ENCODE data around the gene TFR2. TPM values are rescaled to one million over a fixed set of nuclear protein-coding genes. Genes with fewer than 3 reads are reported as not detected.

Gene TFR2
- total and polyA plus RNA-seq, 9 of the 15 experiments (the other 6 are each of a cell fraction or from before 2014, with no cell fraction given) = 3.8 to 123 (median 51.1) TPM

DNA sequence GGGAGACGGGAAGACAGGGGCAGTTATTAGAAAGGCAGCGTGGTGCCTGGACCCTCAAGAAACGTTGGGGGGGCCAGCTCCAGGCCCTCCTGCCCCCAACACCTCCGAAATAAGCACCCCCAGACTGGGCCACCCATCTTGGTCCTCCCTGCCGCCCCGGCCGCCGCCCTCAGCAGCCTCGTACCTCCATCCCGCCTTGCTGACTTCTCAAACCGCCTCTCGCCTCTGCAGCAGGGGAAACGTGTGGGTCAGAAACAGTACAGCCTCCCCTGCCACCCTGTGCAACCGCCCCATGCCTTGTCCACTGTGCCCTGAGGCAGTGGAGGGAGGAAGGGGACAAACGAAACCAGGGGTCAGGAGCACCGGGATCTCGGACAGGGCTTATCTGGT lies 45.5 kb upstream of the TFR2 start:
- Histone ChIP-seq H2AFZ (ENCODE audit: low read depth, low read length) (no peak overlapping the region), H3K9me3 (replicated peaks; ENCODE audit: control insufficient read depth, insufficient read depth, low read depth, low read length) (no peaks in the 10 kb centered on the region), H3K36me3 (ENCODE audit: control insufficient read depth, insufficient read depth, low read length) (peaks cover 93% of the 10 kb centered on the region; the same call in 2 of the 3 replicates), H3K4me2 (ENCODE audit: insufficient read depth, low read length) (no peak overlapping the region), H3K27me3 (ENCODE audit: control insufficient read depth in 2 of 2, insufficient read depth in 2 of 2, low read length in 2 of 2) (no peaks in the 10 kb centered on the region), H3K9me1 (ENCODE audit: control insufficient read depth, insufficient read depth, low read length) (no peaks in the 10 kb centered on the region), H4K20me1 (replicated peaks; ENCODE audit: control insufficient read depth, insufficient read depth, low read length) (peaks cover 20% of the 10 kb centered on the region), H3K4me1 (replicated peaks in 1 of 2; ENCODE audit: control insufficient read depth in 2 of 2, insufficient read depth in 2 of 2, low read length in 2 of 2) (peaks cover 4 to 77% of the 10 kb centered on the region in 2 experiments), H3K9ac (ENCODE audit: insufficient read depth in 1 of 2, low read depth in 2 of 2, low read length in 2 of 2) (no peak overlapping the region), H3K27ac (ENCODE audit: extremely low read depth, low read depth, low read length) (no peak overlapping the region), H3K4me3 (no peak overlapping the region), H3K79me2 (ENCODE audit: control insufficient read depth, insufficient read depth, low read length) (peaks cover 37% of the 10 kb centered on the region)
- BruUV-seq (replicated peaks) = no TSS peak
- ChIA-PET CTCF (ENCODE audit: low intra/inter-chr PET ratio) (interaction anchor here (0.7 kb wide), 1 partner anchor 13 kb away, joined by 4 read pairs; no protein-coding TSS in a partner anchor), POLR2A (interaction anchor here (0.7 to 1.2 kb wide), 2 partner anchors 18 to 100 kb away, joined by 3 read pairs; partner anchors contain the start of gene FBXO24)
- in situ Hi-C loops (cut with MboI) (no loop called here), intact Hi-C loops (cut with micrococcal nuclease) (no loop called here)
- ATAC-seq (no peak), FAIRE-seq (no peak), DNase-seq (ENCODE audit: extremely low read depth in 1 of 4, low spot score in 3 of 4) (no peak)
- TF ChIP-seq ZNF766 (CRISPR knock-in tag; conservative IDR thresholded peaks at IDR 0.05) (no peak), NR2F6 (CRISPR knock-in tag; IDR thresholded peaks at IDR 0.05) (no peak), TFE3 (CRISPR knock-in tag; IDR thresholded peaks at IDR 0.05) (no peak), MBD1 (CRISPR knock-in tag; IDR thresholded peaks at IDR 0.05) (no peak), RBFOX2 (IDR thresholded peaks at IDR 0.05; ENCODE audit: low read depth, low read length) (peak; percentile 52), POLR2G (IDR thresholded peaks at IDR 0.05; ENCODE audit: low read depth, low read length) (0 out of 2 replicates have a peak, but pooled peaks have one; percentile 59)
- 96% methylated on average over 9 of the region's 17 CpGs for WGBS (ENCODE audit: insufficient coverage, low coverage, missing lambda C conversion rate)

Data from K562 (cell line).